ENCODE results near the gene BPI. TPM values are rescaled to one million over a fixed set of nuclear protein-coding genes. Genes with fewer than 3 reads are reported as not detected.
"Not testable (repeated sequence)": the region's sequence is repeated elsewhere in the genome, so short reads cannot be mapped to it uniquely, and the experiment has no call there.

Gene BPI
- total RNA-seq, 1 experiment from 2014 or later: not detected

- H3K4me1 ChIP-seq (ENCODE audit: control insufficient read depth in 1 of 2, insufficient read depth in 2 of 2, low read length in 2 of 2); H3K27me3 ChIP-seq (ENCODE audit: insufficient read depth, low read length); H3K27ac ChIP-seq (ENCODE audit: low read depth, low read length); CTCF ChIA-PET; H4K20me1 ChIP-seq (ENCODE audit: insufficient read depth); BruUV-seq (replicated peaks); RAD21 ChIA-PET (ENCODE audit: low non-redundant PET in 1 of 2, low total read pairs in 2 of 2, uncharacterized antibody in 2 of 2, unreplicated experiment in 2 of 2); H3K9me2 ChIP-seq (ENCODE audit: insufficient read depth); POLR2A ChIA-PET; DNase-seq (ENCODE audit: low read depth, low spot score); H3K4me3 ChIP-seq (replicated peaks in 1 of 2; ENCODE audit: low read depth in 1 of 2, low read length in 2 of 2); ATAC-seq; H3K9ac ChIP-seq (ENCODE audit: low read length); intact Hi-C loops (cut with micrococcal nuclease); H2AFZ ChIP-seq (ENCODE audit: low read depth, low read length, poor library complexity, severe bottlenecking); H3K9me3 ChIP-seq (ENCODE audit: control insufficient read depth in 1 of 2, insufficient read depth in 1 of 2, low read depth in 1 of 2, low read length in 2 of 2); H3K36me3 ChIP-seq (ENCODE audit: control insufficient read depth in 1 of 2, insufficient read depth in 2 of 2, low read length in 2 of 2); H3K79me2 ChIP-seq (ENCODE audit: insufficient read depth, low read length); H3K4me2 ChIP-seq (ENCODE audit: low read length): not testable (repeated sequence)
These were observed 49.3 kb upstream of the BPI start for GRCh38 chr20:38254621-38255020.

- DNase-seq (ENCODE audit: low read depth, low spot score): no peak
- intact Hi-C loops (cut with micrococcal nuclease): no loop called here
- H3K27me3 ChIP-seq (ENCODE audit: insufficient read depth, low read length): no peaks in the 10 kb centered on the region
- no peak overlapping the region for H3K27ac ChIP-seq (ENCODE audit: low read depth, low read length)
- no peaks in the 10 kb centered on the region for H3K36me3 ChIP-seq (ENCODE audit: control insufficient read depth in 1 of 2, insufficient read depth in 2 of 2, low read length in 2 of 2)
- TF ChIP-seq ELF1 (IDR thresholded peaks at IDR 0.05; ENCODE audit: borderline replicate concordance, low read depth) (no peak), MAX (IDR thresholded peaks at IDR 0.05) (no peak), POLR2A (IDR thresholded peaks at IDR 0.05; ENCODE audit: borderline replicate concordance, extremely low read depth, insufficient read depth, insufficient read length) (no peak), ZNF274 (IDR thresholded peaks at IDR 0.05; ENCODE audit: low read depth, low read length) (no peak)
- no peaks in the 10 kb centered on the region for H3K4me1 ChIP-seq (ENCODE audit: control insufficient read depth in 1 of 2, insufficient read depth in 2 of 2, low read length in 2 of 2)
- ChIA-PET POLR2A (no interaction called here), CTCF (no interaction called here), RAD21 (ENCODE audit: low non-redundant PET in 1 of 2, low total read pairs in 2 of 2, uncharacterized antibody in 2 of 2, unreplicated experiment in 2 of 2) (no interaction called here)
- no TSS peak for BruUV-seq (replicated peaks)
- H3K9ac ChIP-seq (ENCODE audit: low read length): no peak overlapping the region
- ATAC-seq: no peak
- no peaks in the 10 kb centered on the region for H3K79me2 ChIP-seq (ENCODE audit: insufficient read depth, low read length)
- H2AFZ ChIP-seq (ENCODE audit: low read depth, low read length, poor library complexity, severe bottlenecking): no peak overlapping the region
- no peaks in the 10 kb centered on the region for H4K20me1 ChIP-seq (ENCODE audit: insufficient read depth)
- H3K4me2 ChIP-seq (ENCODE audit: low read length): no peak overlapping the region
- no peaks in the 10 kb centered on the region for H3K9me2 ChIP-seq (ENCODE audit: insufficient read depth)
- H3K9me3 ChIP-seq (ENCODE audit: control insufficient read depth in 1 of 2, insufficient read depth in 1 of 2, low read depth in 1 of 2, low read length in 2 of 2): no peaks in the 10 kb centered on the region
- H3K4me3 ChIP-seq (replicated peaks in 1 of 2; ENCODE audit: low read depth in 1 of 2, low read length in 2 of 2): no peak overlapping the region
These were observed 48.6 kb upstream of the BPI start for GRCh38 chr20:38255393-38255792.
